Esophagus muscularis mucosa (tissue), 4 donors: ENCODE results near the gene DAPK2. TPM values are rescaled to one million over a fixed set of nuclear protein-coding genes. Genes with fewer than 3 reads are reported as not detected.

Source experiments
- DNase-seq: peaks from one replicate; pipeline ENCODE4 v3.0.0-alpha.2; 2017; ENCODE audit errors: extremely low spot score
- H3K27ac ChIP-seq, 4 donors: fragments of 200-600 bp; sonication (generic); replicated peaks in 1 of 4; 1 replicate in 3 of 4; 2 replicates in 1 of 4; pipeline ENCODE4 v1.5.1; 2016 to 2019; ENCODE audit warnings: mild to moderate bottlenecking in 1 of 4
- H3K27me3 ChIP-seq, 4 donors: fragments of 200-600 bp; sonication (generic); one replicate each; pipeline versions ENCODE4 v1.5.1 to v1.6.0; 2016 to 2019
- H3K36me3 ChIP-seq, 4 donors: fragments of 200-600 bp; sonication (generic); one replicate each; pipeline ENCODE4 v1.5.1; 2016 to 2019
- H3K4me1 ChIP-seq, 4 donors: fragments of 200-600 bp; sonication (generic); one replicate each; pipeline ENCODE4 v1.5.1; 2016 to 2019
- H3K4me3 ChIP-seq, 4 donors: fragments of 200-600 bp; sonication (generic); 1 replicate in 2 of 4; 2 replicates in 2 of 4; pipeline ENCODE4 v1.5.1; 2016 to 2019; ENCODE audit warnings: mild to moderate bottlenecking in 4 of 4, moderate library complexity in 1 of 4
- H3K9me3 ChIP-seq, 4 donors: fragments of 200-600 bp; sonication (generic); 1 replicate in 3 of 4; 2 replicates in 1 of 4; pipeline ENCODE4 v1.5.1; 2016 to 2019
- EP300 ChIP-seq: sonication (generic); formaldehyde crosslinking; IDR thresholded peaks from one replicate; pipeline ENCODE4 v1.6.1; 2017; ENCODE audit warnings: antibody characterized with exemption
- POLR2A ChIP-seq: fragments of 450-650 bp; IDR thresholded peaks from one replicate; pipeline ENCODE4 v1.6.1; 2017; ENCODE audit warnings: antibody characterized with exemption, moderate library complexity, mild to moderate bottlenecking, low read depth
- POLR2AphosphoS5 ChIP-seq, 2 donors: sonication (generic); formaldehyde crosslinking; IDR thresholded peaks; one replicate each; pipeline ENCODE4 v1.6.1; 2017; ENCODE audit warnings: antibody characterized with exemption in 2 of 2
- WGBS: methylation state at CpG from one replicate; pipeline ENCODE4 v1.1.5; 2018; 5-methylcytosine and 5-hydroxymethylcytosine counted together
- intact Hi-C: fragments of 100-400 bp; cut with DNase I; formaldehyde crosslinking; loops from one replicate; pipeline ENCODE4 v1.15.1; 2023
- total RNA-seq, 4 donors: library from RNA; depleted of rRNA; stranded (reverse); fragments of >200 nt; gene quantifications; one replicate each; pipeline versions ENCODE4 v1.1.0 to v1.2.1, GENCODE V29; 2016
- TF ChIP-seq, protein P1 (sequence below), 3 experiments: fragments of 200-600 bp in 2 of 3; fragments of 450-650 bp in 1 of 3; sonication (generic) in 2 of 3; IDR thresholded peaks; one replicate each; pipeline ENCODE4 v1.5.1; 2017 to 2019; ENCODE audit warnings: antibody characterized with exemption in 3 of 3, mild to moderate bottlenecking in 2 of 3, moderate library complexity in 1 of 3

DAPK2 gene
- total RNA-seq, 4 donors from 2014 or later, result 1.5 to 11.2 (median 7.3) TPM

- intact Hi-C loops, result loop anchor here (5.0 kb wide), 1 partner anchor 153 kb away; the partner anchor contains the start of gene DAPK2
- Histone ChIP-seq H3K4me1 (peaks cover 5 to 27% (median 22%) of the 10 kb centered on the region in 4 donors), H3K27me3 (no peaks in the 10 kb centered on the region), H3K4me3 (no peak overlapping the region), H3K27ac (no peak overlapping the region), H3K9me3 (peaks cover 0 to 6% (median 0%) of the 10 kb centered on the region in 4 donors), H3K36me3 (no peaks in the 10 kb centered on the region)
- TF ChIP-seq POLR2AphosphoS5 (IDR thresholded peaks at IDR 0.05), result no peak
- no peak for TF ChIP-seq POLR2A
- no peak for TF ChIP-seq EP300
- TF ChIP-seq, protein P1, sequence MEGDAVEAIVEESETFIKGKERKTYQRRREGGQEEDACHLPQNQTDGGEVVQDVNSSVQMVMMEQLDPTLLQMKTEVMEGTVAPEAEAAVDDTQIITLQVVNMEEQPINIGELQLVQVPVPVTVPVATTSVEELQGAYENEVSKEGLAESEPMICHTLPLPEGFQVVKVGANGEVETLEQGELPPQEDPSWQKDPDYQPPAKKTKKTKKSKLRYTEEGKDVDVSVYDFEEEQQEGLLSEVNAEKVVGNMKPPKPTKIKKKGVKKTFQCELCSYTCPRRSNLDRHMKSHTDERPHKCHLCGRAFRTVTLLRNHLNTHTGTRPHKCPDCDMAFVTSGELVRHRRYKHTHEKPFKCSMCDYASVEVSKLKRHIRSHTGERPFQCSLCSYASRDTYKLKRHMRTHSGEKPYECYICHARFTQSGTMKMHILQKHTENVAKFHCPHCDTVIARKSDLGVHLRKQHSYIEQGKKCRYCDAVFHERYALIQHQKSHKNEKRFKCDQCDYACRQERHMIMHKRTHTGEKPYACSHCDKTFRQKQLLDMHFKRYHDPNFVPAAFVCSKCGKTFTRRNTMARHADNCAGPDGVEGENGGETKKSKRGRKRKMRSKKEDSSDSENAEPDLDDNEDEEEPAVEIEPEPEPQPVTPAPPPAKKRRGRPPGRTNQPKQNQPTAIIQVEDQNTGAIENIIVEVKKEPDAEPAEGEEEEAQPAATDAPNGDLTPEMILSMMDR (IDR thresholded peaks at IDR 0.05), result no peak
- DNase-seq, result no peak
- 95% methylated on average over 4 of the region's 6 CpGs for WGBS
These were observed 151.7 kb downstream of the DAPK2 start for GRCh38 chr15:63894662-63894949.

DNA sequence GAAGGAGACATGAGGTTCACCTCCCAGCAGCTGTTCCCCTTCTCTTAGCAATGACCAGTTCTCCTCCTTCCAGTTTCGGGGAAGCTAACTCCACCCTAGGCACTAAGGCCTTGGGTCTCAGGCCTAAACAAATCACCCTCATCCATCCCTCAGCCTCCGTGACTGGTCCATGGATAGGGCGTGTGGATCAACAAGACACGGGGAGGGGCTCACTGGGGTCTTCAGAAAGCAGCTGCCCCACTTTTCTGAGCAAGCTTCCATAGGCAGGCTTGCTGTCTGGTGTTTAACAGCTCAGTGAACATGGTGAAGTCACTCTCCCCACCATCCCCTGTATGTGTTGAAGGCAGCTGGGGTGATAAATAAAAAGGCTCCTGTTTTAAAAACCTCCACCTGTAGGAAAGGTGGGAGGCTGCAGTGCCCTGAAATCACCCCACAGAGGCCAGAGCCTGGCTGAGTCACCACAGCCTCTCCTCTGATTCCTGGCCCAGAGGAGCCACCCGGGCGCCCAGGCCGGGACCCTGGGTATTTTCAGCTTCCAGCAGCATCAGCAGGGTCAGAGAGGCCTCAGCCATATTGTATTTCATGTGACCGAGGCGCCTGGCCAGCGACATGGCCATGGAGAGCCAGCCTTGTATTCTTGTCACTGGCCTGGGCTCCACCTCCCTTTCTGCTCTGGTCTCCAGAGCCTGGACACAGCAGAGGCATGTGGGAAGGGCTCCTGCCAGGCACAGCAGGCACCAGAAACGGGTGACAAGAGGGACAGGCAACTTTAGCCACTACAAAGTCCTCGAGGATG, 152.2 kb downstream of the DAPK2 start:
- intact Hi-C loops, result loop anchor here (5.0 kb wide), 1 partner anchor 153 kb away; the partner anchor contains the start of gene DAPK2
- Histone ChIP-seq H3K27ac (no peak overlapping the region), H3K9me3 (peaks cover 0 to 6% (median 0%) of the 10 kb centered on the region in 4 donors), H3K4me1 (peaks cover 5 to 27% (median 22%) of the 10 kb centered on the region in 4 donors), H3K4me3 (no peak overlapping the region), H3K27me3 (no peaks in the 10 kb centered on the region), H3K36me3 (no peaks in the 10 kb centered on the region)
- 92% methylated on average over 8 of the region's 12 CpGs for WGBS
- TF ChIP-seq POLR2A (no peak), EP300 (no peak), POLR2AphosphoS5 (IDR thresholded peaks at IDR 0.05) (no peak)
- TF ChIP-seq, protein P1 (IDR thresholded peaks at IDR 0.05), result no peak
- no peak for DNase-seq

DNA sequence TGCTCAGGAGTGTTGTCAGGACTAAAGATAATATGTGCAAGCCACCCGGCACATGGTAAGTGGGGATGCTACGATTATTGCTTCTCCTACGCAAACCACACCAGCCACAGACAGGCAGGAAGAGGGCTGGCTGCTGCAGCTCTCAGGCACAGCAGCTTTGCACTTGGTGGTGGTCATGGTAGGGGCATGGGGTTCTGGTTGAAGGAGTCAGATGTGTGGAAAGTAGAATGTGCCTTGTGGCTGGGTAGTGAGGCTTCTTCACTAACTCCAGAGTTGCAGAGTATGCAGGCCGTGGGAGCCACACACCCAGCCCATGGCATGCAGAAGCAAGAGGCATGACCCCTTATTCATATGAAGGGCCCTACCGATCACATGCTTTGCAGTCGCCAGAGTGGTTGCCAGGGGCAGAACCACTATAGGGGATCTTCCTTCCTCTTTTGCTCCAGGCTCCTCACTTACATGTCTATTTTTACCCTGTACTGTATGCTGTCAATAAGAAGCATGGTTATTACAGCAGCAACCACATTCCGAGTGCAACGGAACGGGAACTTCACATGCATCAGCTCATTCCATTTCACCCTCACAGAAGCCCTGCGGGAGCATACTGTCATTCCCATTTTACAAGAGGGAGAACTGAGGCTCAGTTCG, 153.4 kb downstream of the DAPK2 start:
- Histone ChIP-seq H3K27ac (no peak overlapping the region), H3K27me3 (no peaks in the 10 kb centered on the region), H3K4me3 (no peak overlapping the region), H3K36me3 (no peaks in the 10 kb centered on the region), H3K9me3 (no peaks in the 10 kb centered on the region), H3K4me1 (peaks cover 5 to 27% (median 22%) of the 10 kb centered on the region in 4 donors)
- intact Hi-C loops, result loop anchor here (5.0 kb wide), 1 partner anchor 154 kb away; the partner anchor contains the start of gene DAPK2
- TF ChIP-seq EP300 (no peak), POLR2AphosphoS5 (IDR thresholded peaks at IDR 0.05) (no peak), POLR2A (no peak)
- TF ChIP-seq, protein P1 (IDR thresholded peaks at IDR 0.05), result no peak
- WGBS, result 83% methylated on average over 11 of the region's 11 CpGs
- no peak for DNase-seq

- no peaks in the 10 kb centered on the region for H3K27me3 ChIP-seq
- intact Hi-C loops, result loop anchor here (2.0 to 5.0 kb wide), 2 partner anchors 139 to 156 kb away; partner anchors contain the start of gene DAPK2
- no peaks in the 10 kb centered on the region for H3K36me3 ChIP-seq
- H3K27ac ChIP-seq, result no peak overlapping the region
- TF ChIP-seq EP300 (no peak), POLR2AphosphoS5 (IDR thresholded peaks at IDR 0.05) (no peak), POLR2A (no peak)
- TF ChIP-seq, protein P1 (IDR thresholded peaks at IDR 0.05), result no peak
- no peak overlapping the region for H3K4me3 ChIP-seq
- peaks cover 5 to 19% (median 16%) of the 10 kb centered on the region in 4 donors for H3K4me1 ChIP-seq
- DNase-seq, result no peak
- WGBS, result 48% methylated on average over 3 of the region's 3 CpGs
- no peaks in the 10 kb centered on the region for H3K9me3 ChIP-seq
These were observed 154.5 kb downstream of the DAPK2 start for GRCh38 chr15:63891768-63892133.
